Activated naive CD8-positive, alpha-beta T cell treated with anti-CD3 and anti-CD28 coated beads, Interleukin-2, amount 50 U/mL, for 24 hours (primary cell): ENCODE results near the gene CBFB.
"Not testable (repeated sequence)": the region's sequence is repeated elsewhere in the genome, so short reads cannot be mapped to it uniquely, and the experiment has no call there.

Source experiments
- ATAC-seq: fragments of 150-1000 bp; cut with Tn5 transposase; one replicate; pipeline ENCODE4 v1.10.0; 2021
- DNase-seq: peaks from one replicate; pipeline ENCODE4 v3.0.0; 2021
- H3K27ac Mint-ChIP-seq: one replicate; pipeline ENCODE4 v1.8.0; 2021; ENCODE audit warnings: mild to moderate bottlenecking, mixed read lengths
- H3K27me3 Mint-ChIP-seq: one replicate; pipeline ENCODE4 v1.8.0; 2021; ENCODE audit warnings: mixed read lengths
- H3K36me3 Mint-ChIP-seq: one replicate; pipeline ENCODE4 v1.8.0; 2021; ENCODE audit warnings: low read depth, mixed read lengths
- H3K4me1 Mint-ChIP-seq: one replicate; pipeline ENCODE4 v1.8.0; 2021; ENCODE audit warnings: mixed read lengths
- H3K4me3 Mint-ChIP-seq: one replicate; pipeline ENCODE4 v1.8.0; 2021; ENCODE audit warnings: mild to moderate bottlenecking, moderate library complexity, mixed read lengths
- H3K9me3 Mint-ChIP-seq: one replicate; pipeline ENCODE4 v1.8.0; 2021; ENCODE audit warnings: mixed read lengths

The CBFB gene

DNA sequence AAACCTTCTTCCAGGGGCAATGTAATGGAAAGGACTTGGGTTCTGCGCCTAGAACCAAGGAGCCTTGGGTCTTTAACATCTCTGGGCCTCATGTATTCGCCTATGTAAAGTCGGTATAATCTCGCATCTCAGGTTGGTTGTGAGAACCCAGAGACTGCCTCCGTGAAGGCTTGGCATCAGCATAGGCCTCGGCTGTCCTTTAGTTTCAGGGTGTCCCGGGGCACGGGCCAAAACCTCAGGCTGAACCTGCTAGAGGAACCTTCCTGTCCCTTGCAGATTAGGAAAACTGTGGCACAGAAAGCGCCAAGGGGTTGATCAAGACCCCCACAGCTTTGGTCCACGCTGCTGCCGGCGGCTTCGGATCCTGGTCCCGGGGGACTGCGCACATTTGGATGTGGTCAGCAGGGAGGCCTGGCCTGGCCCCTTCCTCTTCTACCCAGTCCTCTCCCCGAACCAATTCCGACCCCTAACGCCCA, 80.0 kb downstream of the CBFB start:
- Mint-ChIP-seq H3K4me1 (peaks cover 32% of the 10 kb centered on the region), H3K27ac (peak overlapping the region; percentile 89), H3K4me3 (peak overlapping the region; percentile 96), H3K27me3 (no peaks in the 10 kb centered on the region), H3K9me3 (no peaks in the 10 kb centered on the region), H3K36me3 (peaks cover 2% of the 10 kb centered on the region)
- ATAC-seq = no peak
- no peak for DNase-seq

DNA sequence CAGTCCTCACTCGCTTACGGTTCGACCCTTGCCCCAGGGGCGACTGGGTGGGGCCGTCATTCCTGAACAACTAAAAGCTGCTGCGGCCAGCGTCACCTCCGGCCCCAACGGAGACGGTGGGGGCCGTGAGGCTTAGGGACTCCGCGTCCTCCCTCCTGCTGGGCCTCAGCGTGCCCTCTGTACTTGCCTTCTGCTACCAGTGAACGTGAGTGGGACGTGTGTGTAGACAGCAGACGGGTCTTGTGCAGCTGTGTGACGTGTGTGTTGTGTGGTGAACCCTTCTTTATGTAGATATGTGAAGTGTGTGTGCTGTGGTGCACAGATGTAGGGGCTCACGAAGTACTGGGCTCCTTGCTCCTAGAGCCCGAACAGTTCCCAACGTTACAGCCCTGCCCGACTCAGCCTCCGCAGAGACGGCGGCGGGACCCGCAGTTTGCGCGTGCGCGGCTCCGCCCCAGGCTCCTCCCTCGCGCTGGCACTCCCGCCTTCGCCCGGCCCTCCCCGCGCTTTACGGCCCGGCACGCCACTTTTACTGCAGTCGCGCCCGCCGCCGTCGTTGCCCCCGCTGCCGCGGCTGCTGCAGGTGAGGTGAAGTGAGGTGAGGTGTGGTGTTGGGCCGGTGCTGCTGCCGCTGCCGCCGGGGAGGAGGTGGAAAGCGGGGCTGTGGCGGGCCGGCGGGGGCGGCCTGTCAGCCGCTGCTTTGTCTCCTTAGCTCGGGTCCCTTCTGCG, 80.6 kb downstream of the CBFB start, which contains the start of gene PHAF1:
PHAF1 (plus strand) TSS at position 535 of the 729 bp plus-strand sequence. CDS start 235 bp downstream, outside the sequence.
- Mint-ChIP-seq H3K27me3 (no peaks in the 10 kb centered on the region), H3K27ac (peak within 1 kb of the TSS; percentile 89), H3K9me3 (no peaks in the 10 kb centered on the region), H3K4me1 (peaks cover 32% of the 10 kb centered on the region), H3K36me3 (peaks cover 2% of the 10 kb centered on the region), H3K4me3 (peak within 1 kb of the TSS; percentile 96)
- DNase-seq (peak; percentile 98), ATAC-seq (peak; percentile 89)

DNA sequence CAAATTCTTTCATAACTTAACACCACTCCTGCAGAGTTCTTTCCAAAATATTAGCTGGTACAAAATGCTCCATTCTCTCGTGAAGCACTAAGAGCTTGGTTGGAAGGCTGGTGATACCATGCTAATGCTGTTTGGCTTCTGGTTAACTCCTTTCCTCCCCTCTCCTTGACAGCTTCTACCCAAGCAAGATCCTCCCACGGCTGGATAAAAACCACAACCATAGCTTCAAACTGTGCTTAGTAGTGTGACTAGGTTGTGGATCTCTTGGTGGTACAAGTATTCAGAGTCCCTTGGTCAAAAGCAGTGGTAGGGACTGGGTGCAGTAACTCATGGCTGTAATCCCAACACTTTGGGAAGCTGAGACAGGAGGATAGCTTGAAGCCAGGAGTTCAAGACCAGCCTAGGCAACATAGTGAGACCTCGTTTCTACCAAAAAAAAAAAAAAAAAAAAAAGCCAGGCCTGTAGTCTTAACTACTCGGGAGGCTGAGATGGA, 83.0 kb downstream of the CBFB start:
- H3K27me3 Mint-ChIP-seq = no peaks in the 10 kb centered on the region
- H3K4me3 Mint-ChIP-seq = no peak overlapping the region
- H3K4me1 Mint-ChIP-seq = peaks cover 32% of the 10 kb centered on the region
- H3K9me3 Mint-ChIP-seq = no peaks in the 10 kb centered on the region
- H3K36me3 Mint-ChIP-seq = peaks cover 2% of the 10 kb centered on the region
- DNase-seq = no peak
- H3K27ac Mint-ChIP-seq = no peak overlapping the region
- ATAC-seq = no peak

- ATAC-seq = no peak
- H3K27me3 Mint-ChIP-seq = no peaks in the 10 kb centered on the region
Observed at GRCh38 chr16:67112591-67113399, 83.8 kb downstream of the CBFB start.

GRCh38 chr16:67114793-67115192, 85.8 kb downstream of the CBFB start:
- H3K4me3 Mint-ChIP-seq = no peak overlapping the region
- no peak overlapping the region for H3K27ac Mint-ChIP-seq
- DNase-seq = no peak
- no peak for ATAC-seq
- no peaks in the 10 kb centered on the region for H3K9me3 Mint-ChIP-seq
- H3K36me3 Mint-ChIP-seq = peaks cover 2% of the 10 kb centered on the region
- H3K27me3 Mint-ChIP-seq = no peaks in the 10 kb centered on the region
- H3K4me1 Mint-ChIP-seq = peaks cover 27% of the 10 kb centered on the region

More at GRCh38 chr16:67112591-67113399, 83.8 kb downstream of the CBFB start:
- no peak for DNase-seq
- H3K27ac Mint-ChIP-seq = no peak overlapping the region
- peaks cover 32% of the 10 kb centered on the region for H3K4me1 Mint-ChIP-seq
- no peaks in the 10 kb centered on the region for H3K9me3 Mint-ChIP-seq
- peaks cover 2% of the 10 kb centered on the region for H3K36me3 Mint-ChIP-seq
- H3K4me3 Mint-ChIP-seq = no peak overlapping the region

DNA sequence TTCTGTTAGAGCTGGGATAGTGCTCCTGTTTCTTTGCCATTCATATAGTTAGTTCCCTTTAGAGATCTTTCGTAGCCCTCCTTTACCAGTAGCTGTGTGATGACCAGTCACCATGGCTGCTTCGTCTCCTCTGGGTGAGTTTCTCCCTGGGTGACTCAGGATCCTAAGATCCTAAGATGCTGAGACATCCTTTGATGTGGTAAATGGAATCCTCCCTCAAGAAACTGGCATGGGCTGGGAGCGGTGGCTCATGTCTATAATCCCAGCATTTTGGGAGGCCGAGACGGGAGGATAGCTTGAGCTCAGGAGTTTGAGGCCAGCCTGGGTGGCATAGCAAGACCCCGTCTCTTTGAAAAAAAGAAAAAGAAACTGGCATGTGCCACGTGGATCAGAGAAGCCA, 86.7 kb downstream of the CBFB start:
- H3K36me3 Mint-ChIP-seq = peaks cover 3% of the 10 kb centered on the region
- H3K27ac Mint-ChIP-seq = no peak overlapping the region
- no peak for ATAC-seq
- DNase-seq = no peak
- no peaks in the 10 kb centered on the region for H3K9me3 Mint-ChIP-seq
- no peak overlapping the region for H3K4me3 Mint-ChIP-seq
- H3K27me3 Mint-ChIP-seq = no peaks in the 10 kb centered on the region
- H3K4me1 Mint-ChIP-seq = peaks cover 21% of the 10 kb centered on the region

GRCh38 chr16:67116388-67117311, 87.7 kb downstream of the CBFB start:
- Mint-ChIP-seq H3K4me3 (no peak overlapping the region), H3K27me3 (no peaks in the 10 kb centered on the region), H3K4me1 (peaks cover 11% of the 10 kb centered on the region), H3K36me3 (peaks cover 6% of the 10 kb centered on the region), H3K27ac (no peak overlapping the region), H3K9me3 (no peaks in the 10 kb centered on the region)
- DNase-seq = no peak
- no peak for ATAC-seq

- H3K4me1 Mint-ChIP-seq = peaks cover under 1% of the 10 kb centered on the region
- H3K9me3 Mint-ChIP-seq = no peaks in the 10 kb centered on the region
Observed at GRCh38 chr16:67117716-67118115, 88.8 kb downstream of the CBFB start.

GRCh38 chr16:67120025-67120424, 91.1 kb downstream of the CBFB start:
- peaks cover 23% of the 10 kb centered on the region for H3K36me3 Mint-ChIP-seq
- H3K27me3 Mint-ChIP-seq = no peaks in the 10 kb centered on the region
- no peak overlapping the region for H3K4me3 Mint-ChIP-seq
- no peaks in the 10 kb centered on the region for H3K9me3 Mint-ChIP-seq
- DNase-seq (no peak), ATAC-seq (no peak)
- no peak overlapping the region for H3K27ac Mint-ChIP-seq
- H3K4me1 Mint-ChIP-seq = no peaks in the 10 kb centered on the region

More at GRCh38 chr16:67117716-67118115, 88.8 kb downstream of the CBFB start:
- ATAC-seq (no peak), DNase-seq (no peak)
- Mint-ChIP-seq H3K27me3 (no peaks in the 10 kb centered on the region), H3K27ac (no peak overlapping the region), H3K36me3 (peaks cover 11% of the 10 kb centered on the region), H3K4me3 (no peak overlapping the region)

GRCh38 chr16:67122799-67123198, 93.8 kb downstream of the CBFB start:
- ATAC-seq, H3K27ac Mint-ChIP-seq, H3K4me1 Mint-ChIP-seq, DNase-seq, H3K4me3 Mint-ChIP-seq, H3K27me3 Mint-ChIP-seq, H3K9me3 Mint-ChIP-seq: not testable (repeated sequence)
- peaks cover 29% of the 10 kb centered on the region for H3K36me3 Mint-ChIP-seq

DNA sequence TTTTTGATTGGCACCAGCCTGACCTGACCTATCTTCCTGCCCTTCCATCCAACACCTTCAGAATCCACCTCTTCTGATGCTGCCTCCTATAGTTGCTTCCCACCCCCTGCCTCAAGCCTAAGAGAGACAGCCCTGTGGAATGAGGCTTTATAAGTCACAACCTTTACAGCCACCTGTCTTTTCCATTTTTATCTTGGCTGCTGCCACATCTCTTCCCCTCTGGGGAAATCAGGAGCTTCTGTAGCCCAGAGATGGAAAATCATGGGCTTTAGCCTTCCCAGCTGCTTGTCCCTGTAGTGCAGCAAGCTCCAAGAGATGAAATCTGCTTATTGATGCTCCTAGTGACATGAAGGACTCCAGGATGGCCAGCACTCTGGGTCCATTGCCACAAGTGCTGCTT, 99.5 kb downstream of the CBFB start:
- no peak for DNase-seq
- H3K4me1 Mint-ChIP-seq = no peaks in the 10 kb centered on the region
- H3K4me3 Mint-ChIP-seq = no peak overlapping the region
- no peak for ATAC-seq
- no peak overlapping the region for H3K27ac Mint-ChIP-seq
- no peaks in the 10 kb centered on the region for H3K27me3 Mint-ChIP-seq
- H3K9me3 Mint-ChIP-seq = no peaks in the 10 kb centered on the region
- H3K36me3 Mint-ChIP-seq = peaks cover 32% of the 10 kb centered on the region

GRCh38 chr16:67128887-67129286, 99.9 kb downstream of the CBFB start:
- peaks cover 27% of the 10 kb centered on the region for H3K36me3 Mint-ChIP-seq
- no peaks in the 10 kb centered on the region for H3K4me1 Mint-ChIP-seq
- H3K9me3 Mint-ChIP-seq = no peaks in the 10 kb centered on the region
- H3K27ac Mint-ChIP-seq = no peak overlapping the region
- H3K27me3 Mint-ChIP-seq = no peaks in the 10 kb centered on the region
- no peak for ATAC-seq
- no peak overlapping the region for H3K4me3 Mint-ChIP-seq
- no peak for DNase-seq

DNA sequence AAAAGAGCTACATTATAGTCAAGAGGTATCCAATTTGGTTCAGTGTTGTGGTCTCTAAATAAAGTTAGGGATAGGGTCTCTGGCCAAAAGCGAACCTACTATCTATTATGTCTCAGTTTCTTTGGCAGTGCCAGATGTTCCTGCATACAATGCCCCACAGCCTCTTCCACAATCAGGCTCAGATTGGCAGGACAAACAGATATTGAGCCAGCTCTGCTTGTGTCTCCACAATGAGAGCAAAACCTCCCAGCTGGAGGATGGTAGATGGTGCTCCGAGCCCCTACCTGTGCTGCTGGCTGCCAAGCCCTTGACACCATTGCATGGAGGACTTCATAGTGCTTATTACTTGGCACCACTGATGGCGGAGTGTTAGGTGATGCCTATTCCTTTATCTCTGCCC, 100.5 kb downstream of the CBFB start:
- no peak overlapping the region for H3K4me3 Mint-ChIP-seq
- H3K4me1 Mint-ChIP-seq = no peaks in the 10 kb centered on the region
- DNase-seq = no peak
- H3K9me3 Mint-ChIP-seq = no peaks in the 10 kb centered on the region
- H3K36me3 Mint-ChIP-seq = peaks cover 26% of the 10 kb centered on the region
- no peak overlapping the region for H3K27ac Mint-ChIP-seq
- no peaks in the 10 kb centered on the region for H3K27me3 Mint-ChIP-seq
- no peak for ATAC-seq

DNA sequence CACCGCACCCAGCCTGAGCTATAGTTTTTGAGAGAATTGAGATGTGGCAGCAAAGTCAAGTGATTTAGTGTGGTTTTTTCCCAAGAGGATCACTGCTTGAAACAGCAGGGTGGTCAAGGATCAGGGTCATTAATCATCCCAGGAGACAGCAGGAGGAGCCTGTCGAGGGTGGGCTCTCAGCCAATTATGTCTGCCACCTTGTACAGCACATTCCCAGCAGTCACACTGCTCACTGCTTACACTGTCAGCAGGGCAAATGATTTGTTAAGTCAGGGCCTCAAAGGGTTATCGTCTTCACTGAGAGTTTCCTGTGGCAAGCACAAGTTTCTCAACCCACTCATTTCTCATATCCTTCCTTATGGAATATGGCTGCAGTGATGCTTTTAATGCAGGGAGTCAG, 108.7 kb downstream of the CBFB start:
- H3K4me3 Mint-ChIP-seq = no peak overlapping the region
- H3K4me1 Mint-ChIP-seq = no peaks in the 10 kb centered on the region
- H3K9me3 Mint-ChIP-seq = no peaks in the 10 kb centered on the region
- no peaks in the 10 kb centered on the region for H3K27me3 Mint-ChIP-seq
- H3K36me3 Mint-ChIP-seq = peaks cover 65% of the 10 kb centered on the region
- H3K27ac Mint-ChIP-seq = no peak overlapping the region
- ATAC-seq (no peak), DNase-seq (no peak)
